ENCODE measurements around the gene IQCB1.
"Not testable (repeated sequence)": the region's sequence is repeated elsewhere in the genome, so short reads cannot be mapped to it uniquely, and the experiment has no call there.

IQCB1 gene

GRCh38 chr3:121818578-121818977 lies 16.3 kb downstream of the IQCB1 start:
- Histone ChIP-seq H3K9ac (ENCODE audit: low read depth in 1 of 2, low read length in 2 of 2) (no peak overlapping the region), H3K36me3 (ENCODE audit: control insufficient read depth in 1 of 2, insufficient read depth in 2 of 2, low read length in 2 of 2) (peaks cover 3 to 36% of the 10 kb centered on the region in 2 donors), H3K4me1 (ENCODE audit: control insufficient read depth in 1 of 2, insufficient read depth in 2 of 2, low read length in 2 of 2) (no peaks in the 10 kb centered on the region), H3K27ac (ENCODE audit: low read depth, low read length) (no peak overlapping the region), H3K9me3 (ENCODE audit: control insufficient read depth in 1 of 2, low read length in 2 of 2) (peaks cover 6 to 11% of the 10 kb centered on the region in 2 donors), H3K27me3 (ENCODE audit: control insufficient read depth in 1 of 2, insufficient read depth in 2 of 2, low read length in 2 of 2) (no peaks in the 10 kb centered on the region), H3K4me3 (ENCODE audit: low read depth in 1 of 2, low read length in 2 of 2) (no peak overlapping the region)

DNA sequence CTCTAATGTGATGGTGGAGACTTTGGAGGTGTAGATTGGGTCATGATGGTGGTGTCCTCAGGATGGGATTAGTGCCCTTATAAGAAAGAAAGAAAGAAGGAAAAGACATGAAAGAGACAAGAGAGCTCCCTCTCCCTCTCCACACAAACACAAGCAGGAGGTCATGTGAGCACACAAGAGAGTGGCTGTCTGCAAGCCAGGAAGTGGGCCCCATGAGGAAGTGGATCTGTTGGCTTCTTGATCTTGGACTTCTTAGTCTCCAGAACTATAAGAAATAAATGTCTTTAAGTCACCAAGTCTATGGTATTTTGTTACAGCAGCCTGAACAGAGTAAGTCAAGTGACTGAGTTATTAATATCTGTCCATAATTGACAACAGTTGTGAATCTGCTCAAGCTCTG lies 17.1 kb downstream of the IQCB1 start:
- Histone ChIP-seq H3K27me3 (ENCODE audit: control insufficient read depth in 1 of 2, insufficient read depth in 2 of 2, low read length in 2 of 2) (no peaks in the 10 kb centered on the region), H3K9me3 (ENCODE audit: control insufficient read depth in 1 of 2, low read length in 2 of 2) (peaks cover 0 to 5% of the 10 kb centered on the region in 2 donors), H3K27ac (ENCODE audit: low read depth, low read length) (no peak overlapping the region), H3K4me1 (ENCODE audit: control insufficient read depth in 1 of 2, insufficient read depth in 2 of 2, low read length in 2 of 2) (no peaks in the 10 kb centered on the region), H3K9ac (ENCODE audit: low read depth in 1 of 2, low read length in 2 of 2) (no peak overlapping the region), H3K4me3 (ENCODE audit: low read depth in 1 of 2, low read length in 2 of 2) (no peak overlapping the region), H3K36me3 (ENCODE audit: control insufficient read depth in 1 of 2, insufficient read depth in 2 of 2, low read length in 2 of 2) (peaks cover 3 to 30% of the 10 kb centered on the region in 2 donors)

- no peak overlapping the region for H3K9ac ChIP-seq (ENCODE audit: low read depth in 1 of 2, low read length in 2 of 2)
- H3K27me3 ChIP-seq (ENCODE audit: control insufficient read depth in 1 of 2, insufficient read depth in 2 of 2, low read length in 2 of 2): no peaks in the 10 kb centered on the region
- peaks cover 7 to 32% of the 10 kb centered on the region in 2 donors for H3K4me1 ChIP-seq (ENCODE audit: control insufficient read depth in 1 of 2, insufficient read depth in 2 of 2, low read length in 2 of 2)
- H3K9me3 ChIP-seq (ENCODE audit: control insufficient read depth in 1 of 2, low read length in 2 of 2): no peaks in the 10 kb centered on the region
- peaks cover 17 to 27% of the 10 kb centered on the region in 2 donors for H3K36me3 ChIP-seq (ENCODE audit: control insufficient read depth in 1 of 2, insufficient read depth in 2 of 2, low read length in 2 of 2)
- H3K4me3 ChIP-seq (ENCODE audit: low read depth in 1 of 2, low read length in 2 of 2): no peak overlapping the region
- H3K27ac ChIP-seq (ENCODE audit: low read depth, low read length): no peak overlapping the region
Observed at GRCh38 chr3:121809249-121809648, 25.6 kb downstream of the IQCB1 start.

DNA sequence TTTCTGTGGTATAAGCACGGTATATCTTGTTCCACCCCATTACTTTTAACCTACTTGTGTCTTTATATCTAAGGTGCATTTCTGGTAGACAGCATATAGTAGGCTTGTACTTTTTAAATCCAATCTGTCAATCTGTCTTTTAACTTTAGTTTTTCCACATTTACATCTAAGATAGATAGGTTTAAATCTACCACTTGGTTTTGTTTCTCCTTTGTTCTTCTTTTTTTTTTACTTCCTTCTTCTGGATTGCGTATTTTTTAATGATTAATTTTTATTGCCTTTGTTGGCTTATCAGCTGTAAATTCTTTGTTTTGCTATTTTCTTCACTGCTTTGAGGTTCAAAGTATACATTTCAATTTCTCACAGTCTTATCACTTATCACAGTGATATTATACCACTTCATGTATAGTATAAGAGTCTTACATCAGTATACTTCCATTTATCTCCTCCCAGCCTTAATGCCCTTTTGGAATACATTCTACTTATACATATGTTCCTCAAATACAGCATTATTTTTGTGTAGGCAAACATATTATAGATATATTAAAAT lies 31.0 kb downstream of the IQCB1 start:
- Histone ChIP-seq H3K9ac (ENCODE audit: low read depth in 1 of 2, low read length in 2 of 2) (no peak overlapping the region), H3K27ac (ENCODE audit: low read depth, low read length) (no peak overlapping the region), H3K27me3 (ENCODE audit: control insufficient read depth in 1 of 2, insufficient read depth in 2 of 2, low read length in 2 of 2) (no peaks in the 10 kb centered on the region), H3K4me3 (ENCODE audit: low read depth in 1 of 2, low read length in 2 of 2) (no peak overlapping the region), H3K9me3 (ENCODE audit: control insufficient read depth in 1 of 2, low read length in 2 of 2) (no peaks in the 10 kb centered on the region), H3K4me1 (ENCODE audit: control insufficient read depth in 1 of 2, insufficient read depth in 2 of 2, low read length in 2 of 2) (peaks cover 7 to 35% of the 10 kb centered on the region in 2 donors), H3K36me3 (ENCODE audit: control insufficient read depth in 1 of 2, insufficient read depth in 2 of 2, low read length in 2 of 2) (peaks cover 9 to 17% of the 10 kb centered on the region in 2 donors)

DNA sequence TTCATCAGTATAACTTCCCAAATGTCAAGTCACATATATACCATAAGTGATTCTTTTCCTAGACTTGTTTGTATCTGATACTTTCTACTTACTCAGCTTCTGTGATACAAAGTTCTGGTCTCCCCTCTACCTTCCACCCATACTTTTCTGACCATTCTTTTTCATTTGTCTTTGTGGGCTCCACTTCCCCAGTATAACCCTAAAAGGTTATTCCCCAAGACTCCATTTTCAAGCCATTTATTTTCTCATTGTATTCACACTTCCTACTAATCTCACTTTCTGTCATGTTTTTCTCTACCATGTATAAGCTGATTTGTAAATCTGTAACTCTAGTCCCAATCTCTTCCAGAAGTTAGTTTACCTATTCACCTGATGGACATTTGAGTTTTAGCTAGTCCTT lies 34.0 kb downstream of the IQCB1 start:
- no peak overlapping the region for H3K27ac ChIP-seq (ENCODE audit: low read depth, low read length)
- H3K4me1 ChIP-seq (ENCODE audit: control insufficient read depth in 1 of 2, insufficient read depth in 2 of 2, low read length in 2 of 2): peaks cover 7 to 30% of the 10 kb centered on the region in 2 donors
- no peaks in the 10 kb centered on the region for H3K27me3 ChIP-seq (ENCODE audit: control insufficient read depth in 1 of 2, insufficient read depth in 2 of 2, low read length in 2 of 2)
- H3K4me3 ChIP-seq (ENCODE audit: low read depth in 1 of 2, low read length in 2 of 2): no peak overlapping the region
- no peak overlapping the region for H3K9ac ChIP-seq (ENCODE audit: low read depth in 1 of 2, low read length in 2 of 2)
- no peaks in the 10 kb centered on the region for H3K9me3 ChIP-seq (ENCODE audit: control insufficient read depth in 1 of 2, low read length in 2 of 2)
- H3K36me3 ChIP-seq (ENCODE audit: control insufficient read depth in 1 of 2, insufficient read depth in 2 of 2, low read length in 2 of 2): peaks cover 0 to 10% of the 10 kb centered on the region in 2 donors

DNA sequence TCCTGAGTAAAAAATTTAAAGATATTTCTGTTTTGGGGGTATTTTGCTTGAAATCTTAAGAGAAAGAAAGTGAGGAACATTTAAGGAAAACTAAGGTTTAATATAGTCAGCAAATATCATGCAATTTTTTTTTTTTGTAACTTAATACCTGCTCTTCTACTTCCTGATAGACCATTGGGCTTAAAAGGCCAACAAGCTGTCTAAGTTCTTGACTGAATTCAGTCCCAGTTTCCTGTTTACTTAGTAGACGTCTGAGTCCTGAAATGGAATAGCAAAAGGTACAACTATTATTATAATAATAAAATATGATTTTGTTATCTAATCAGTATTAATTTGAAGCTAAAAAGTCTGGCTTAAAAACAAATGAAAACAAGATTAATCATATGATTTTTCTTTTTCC lies 37.9 kb downstream of the IQCB1 start:
- no peak overlapping the region for H3K27ac ChIP-seq (ENCODE audit: low read depth, low read length)
- no peaks in the 10 kb centered on the region for H3K9me3 ChIP-seq (ENCODE audit: control insufficient read depth in 1 of 2, low read length in 2 of 2)
- H3K9ac ChIP-seq (ENCODE audit: low read depth in 1 of 2, low read length in 2 of 2): no peak overlapping the region
- H3K4me1 ChIP-seq (ENCODE audit: control insufficient read depth in 1 of 2, insufficient read depth in 2 of 2, low read length in 2 of 2): peaks cover 0 to under 1% of the 10 kb centered on the region in 2 donors
- no peak overlapping the region for H3K4me3 ChIP-seq (ENCODE audit: low read depth in 1 of 2, low read length in 2 of 2)
- H3K27me3 ChIP-seq (ENCODE audit: control insufficient read depth in 1 of 2, insufficient read depth in 2 of 2, low read length in 2 of 2): no peaks in the 10 kb centered on the region
- peaks cover 0 to 8% of the 10 kb centered on the region in 2 donors for H3K36me3 ChIP-seq (ENCODE audit: control insufficient read depth in 1 of 2, insufficient read depth in 2 of 2, low read length in 2 of 2)

- Histone ChIP-seq H3K36me3 (ENCODE audit: control insufficient read depth in 1 of 2, insufficient read depth in 2 of 2, low read length in 2 of 2) (peaks cover 6 to 8% of the 10 kb centered on the region in 2 donors), H3K27ac (ENCODE audit: low read depth, low read length) (no peak overlapping the region), H3K4me1 (ENCODE audit: control insufficient read depth in 1 of 2, insufficient read depth in 2 of 2, low read length in 2 of 2) (no peaks in the 10 kb centered on the region), H3K9ac (ENCODE audit: low read depth in 1 of 2, low read length in 2 of 2) (no peak overlapping the region), H3K27me3 (ENCODE audit: control insufficient read depth in 1 of 2, insufficient read depth in 2 of 2, low read length in 2 of 2) (no peaks in the 10 kb centered on the region), H3K9me3 (ENCODE audit: control insufficient read depth in 1 of 2, low read length in 2 of 2) (no peaks in the 10 kb centered on the region), H3K4me3 (ENCODE audit: low read depth in 1 of 2, low read length in 2 of 2) (no peak overlapping the region)
Observed at GRCh38 chr3:121794264-121794983, 40.4 kb downstream of the IQCB1 start.

- Histone ChIP-seq H3K4me3 (ENCODE audit: low read depth in 1 of 2, low read length in 2 of 2) (no peak overlapping the region), H3K9me3 (ENCODE audit: control insufficient read depth in 1 of 2, low read length in 2 of 2) (no peaks in the 10 kb centered on the region), H3K27me3 (ENCODE audit: control insufficient read depth in 1 of 2, insufficient read depth in 2 of 2, low read length in 2 of 2) (no peaks in the 10 kb centered on the region), H3K9ac (ENCODE audit: low read depth in 1 of 2, low read length in 2 of 2) (no peak overlapping the region), H3K27ac (ENCODE audit: low read depth, low read length) (no peak overlapping the region), H3K36me3 (ENCODE audit: control insufficient read depth in 1 of 2, insufficient read depth in 2 of 2, low read length in 2 of 2) (peaks cover 10 to 16% of the 10 kb centered on the region in 2 donors), H3K4me1 (ENCODE audit: control insufficient read depth in 1 of 2, insufficient read depth in 2 of 2, low read length in 2 of 2) (no peaks in the 10 kb centered on the region)
Observed at GRCh38 chr3:121793078-121793477, 41.8 kb downstream of the IQCB1 start.

- Histone ChIP-seq H3K4me1 (ENCODE audit: control insufficient read depth in 1 of 2, insufficient read depth in 2 of 2, low read length in 2 of 2) (no peaks in the 10 kb centered on the region), H3K9ac (ENCODE audit: low read depth in 1 of 2, low read length in 2 of 2) (no peak overlapping the region), H3K36me3 (ENCODE audit: control insufficient read depth in 1 of 2, insufficient read depth in 2 of 2, low read length in 2 of 2) (peaks cover 13 to 44% of the 10 kb centered on the region in 2 donors), H3K4me3 (ENCODE audit: low read depth in 1 of 2, low read length in 2 of 2) (no peak overlapping the region), H3K27ac (ENCODE audit: low read depth, low read length) (no peak overlapping the region), H3K9me3 (ENCODE audit: control insufficient read depth in 1 of 2, low read length in 2 of 2) (no peaks in the 10 kb centered on the region), H3K27me3 (ENCODE audit: control insufficient read depth in 1 of 2, insufficient read depth in 2 of 2, low read length in 2 of 2) (no peaks in the 10 kb centered on the region)
Observed at GRCh38 chr3:121786485-121786884, 48.4 kb downstream of the IQCB1 start.

DNA sequence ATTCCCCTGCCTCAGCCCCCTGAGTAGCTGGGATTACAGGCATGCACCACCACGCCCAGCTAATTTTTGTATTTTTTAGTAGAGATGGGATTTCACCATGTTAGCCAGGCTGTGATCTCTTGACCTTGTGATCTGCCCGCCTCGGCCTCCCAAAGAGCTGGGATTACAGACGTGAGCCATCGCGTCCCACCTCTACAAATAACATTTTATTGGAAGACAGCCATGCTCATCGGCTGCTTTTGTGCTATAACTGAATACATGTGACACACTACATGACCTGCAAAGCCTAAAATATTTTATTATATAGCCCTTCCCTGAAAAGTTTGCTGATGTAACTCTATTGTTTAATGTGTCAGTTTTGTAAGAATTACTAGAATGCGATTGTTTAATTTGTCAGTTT lies 52.1 kb downstream of the IQCB1 start:
- H3K9ac ChIP-seq (ENCODE audit: low read depth in 1 of 2, low read length in 2 of 2); H3K4me1 ChIP-seq (ENCODE audit: control insufficient read depth in 1 of 2, insufficient read depth in 2 of 2, low read length in 2 of 2); H3K27me3 ChIP-seq (ENCODE audit: control insufficient read depth in 1 of 2, insufficient read depth in 2 of 2, low read length in 2 of 2); H3K9me3 ChIP-seq (ENCODE audit: control insufficient read depth in 1 of 2, low read length in 2 of 2); H3K27ac ChIP-seq (ENCODE audit: low read depth, low read length); H3K4me3 ChIP-seq (ENCODE audit: low read depth in 1 of 2, low read length in 2 of 2): not testable (repeated sequence)
- H3K36me3 ChIP-seq (ENCODE audit: control insufficient read depth in 1 of 2, insufficient read depth in 2 of 2, low read length in 2 of 2): peaks cover 22 to 48% of the 10 kb centered on the region in 2 donors

Measured in duodenal mucosa (tissue), 2 donors.